Testis (tissue), 3 donors: ENCODE results near the gene TMEM219. TPM values are rescaled to one million over a fixed set of nuclear protein-coding genes. Genes with fewer than 3 reads are reported as not detected.

ENCODE experiments used
- DNase-seq: peaks from one replicate; pipeline ENCODE4 v3.0.0-alpha.2; 2019
- H3K27ac ChIP-seq, 2 donors: fragments of 200-600 bp; sonication (generic); one replicate each; pipeline ENCODE4 v1.5.1; 2019
- H3K27me3 ChIP-seq: fragments of 200-600 bp; sonication (generic); one replicate; pipeline ENCODE4 v1.5.1; 2019
- H3K36me3 ChIP-seq: fragments of 200-600 bp; sonication (generic); one replicate; pipeline ENCODE4 v1.5.1; 2017; ENCODE audit warnings: low read depth; ENCODE audit errors: missing control alignments
- H3K4me1 ChIP-seq: fragments of 200-600 bp; sonication (generic); one replicate; pipeline ENCODE4 v1.5.1; 2019
- H3K4me3 ChIP-seq, 2 donors: fragments of 200-600 bp; sonication (generic); one replicate each; pipeline ENCODE4 v1.5.1; 2017 to 2019
- H3K9me3 ChIP-seq: fragments of 200-600 bp; sonication (generic); one replicate; pipeline ENCODE4 v1.5.1; 2017
- CTCF ChIP-seq, 3 experiments: fragments of 450-650 bp in 2 of 3; fragments of 200-600 bp in 1 of 3; sonication (generic) in 1 of 3; IDR thresholded peaks; one replicate each; pipeline ENCODE4 v1.5.1; 2016 to 2019; ENCODE audit warnings: antibody characterized with exemption in 3 of 3, mild to moderate bottlenecking in 2 of 3, moderate library complexity in 1 of 3
- POLR2A ChIP-seq: fragments of 450-650 bp; IDR thresholded peaks from one replicate; pipeline ENCODE4 v1.6.1; 2017; ENCODE audit warnings: antibody characterized with exemption, mild to moderate bottlenecking, moderate library complexity
- WGBS, 2 donors: methylation state at CpG; one replicate each; pipeline ENCODE4 v1.1.5; 2018; 5-methylcytosine and 5-hydroxymethylcytosine counted together
- intact Hi-C: fragments of 100-400 bp; cut with DNase I; formaldehyde crosslinking; loops from one replicate; pipeline ENCODE4 v1.15.1; 2023; ENCODE audit warnings: low total_unique reads
- polyA plus RNA-seq: library from polyadenylated mRNA; stranded (reverse); fragments of 350-450 nt; fragmentation: Illumina TruSeq; extraction: RNeasy Lipid Tissue Mini Kit (QIAGEN cat#74804); gene quantifications from one replicate; pipeline ENCODE4 v1.2.3, GENCODE V29; 2014; ENCODE audit warnings: low read depth, low replicate concordance; ENCODE audit not compliant: insufficient read depth
- total RNA-seq, 2 donors: library from RNA; depleted of rRNA; stranded (reverse); fragments of >200 nt; gene quantifications; one replicate each; pipeline ENCODE4 v1.2.3, GENCODE V29; 2016

The TMEM219 gene
- total and polyA plus RNA-seq, 3 donors from 2014 or later: 160 to 280 (median 203) TPM

- Histone ChIP-seq H3K36me3 (no peaks in the 10 kb centered on the region), H3K4me3 (no peak overlapping the region), H3K4me1 (no peaks in the 10 kb centered on the region), H3K9me3 (no peaks in the 10 kb centered on the region), H3K27me3 (no peaks in the 10 kb centered on the region), H3K27ac (no peak overlapping the region)
- WGBS, 2 donors: 89 to 93% methylated on average over 5 of the region's 5 CpGs
- TF ChIP-seq CTCF (IDR thresholded peaks at IDR 0.05) (no peak), POLR2A (no peak)
- intact Hi-C loops: no loop called here
- DNase-seq: no peak
Measured at GRCh38 chr16:29984764-29985147, 22.9 kb downstream of the TMEM219 start.

- intact Hi-C loops: no loop called here
- Histone ChIP-seq H3K27me3 (no peaks in the 10 kb centered on the region), H3K36me3 (no peaks in the 10 kb centered on the region), H3K4me1 (no peaks in the 10 kb centered on the region), H3K9me3 (no peaks in the 10 kb centered on the region), H3K4me3 (no peak overlapping the region), H3K27ac (no peak overlapping the region)
- 91 to 98% methylated on average over 11 to 28 of the region's 28 CpGs for WGBS, 2 donors
- no peak for TF ChIP-seq POLR2A
- no peak for TF ChIP-seq CTCF (IDR thresholded peaks at IDR 0.05)
- DNase-seq: no peak
Measured at GRCh38 chr16:29985271-29985811, 23.5 kb downstream of the TMEM219 start.

- DNase-seq: no peak
- H3K36me3 ChIP-seq: no peaks in the 10 kb centered on the region
- no peaks in the 10 kb centered on the region for H3K9me3 ChIP-seq
- TF ChIP-seq POLR2A (no peak), CTCF (IDR thresholded peaks at IDR 0.05) (no peak)
- H3K4me3 ChIP-seq: no peak overlapping the region
- intact Hi-C loops: no loop called here
- H3K27ac ChIP-seq: no peak overlapping the region
- H3K27me3 ChIP-seq: no peaks in the 10 kb centered on the region
- H3K4me1 ChIP-seq: no peaks in the 10 kb centered on the region
- WGBS, 2 donors: 83 to 94% methylated on average over 1 to 19 of the region's 20 CpGs
Measured at GRCh38 chr16:29986231-29986630, 24.4 kb downstream of the TMEM219 start.

GRCh38 chr16:29986931-29987330 is 25.1 kb downstream of the TMEM219 start:
- 88 to 90% methylated on average over 1 to 5 of the region's 5 CpGs for WGBS, 2 donors
- H3K9me3 ChIP-seq: no peaks in the 10 kb centered on the region
- no peak for DNase-seq
- H3K4me1 ChIP-seq: no peaks in the 10 kb centered on the region
- intact Hi-C loops: no loop called here
- no peaks in the 10 kb centered on the region for H3K27me3 ChIP-seq
- no peaks in the 10 kb centered on the region for H3K36me3 ChIP-seq
- H3K27ac ChIP-seq: no peak overlapping the region
- no peak for TF ChIP-seq POLR2A
- no peak for TF ChIP-seq CTCF (IDR thresholded peaks at IDR 0.05)
- no peak overlapping the region for H3K4me3 ChIP-seq

GRCh38 chr16:29987371-29988085 is 25.6 kb downstream of the TMEM219 start:
- intact Hi-C loops: no loop called here
- TF ChIP-seq POLR2A (no peak), CTCF (IDR thresholded peaks at IDR 0.05) (no peak)
- no peak overlapping the region for H3K4me3 ChIP-seq
- H3K36me3 ChIP-seq: no peaks in the 10 kb centered on the region
- no peak overlapping the region for H3K27ac ChIP-seq
- no peak for DNase-seq
- H3K9me3 ChIP-seq: no peaks in the 10 kb centered on the region
- no peaks in the 10 kb centered on the region for H3K27me3 ChIP-seq
- H3K4me1 ChIP-seq: peaks cover 3% of the 10 kb centered on the region
- WGBS, 2 donors: 89 to 91% methylated on average over 14 to 35 of the region's 35 CpGs
